Activated CD4-positive, alpha-beta T cell treated with anti-CD3 and anti-CD28 coated beads, Interleukin-2, Interleukin-6, amounts not matched to agents 100 ng/mL and 50 ng/mL, durations not matched to agents 16 hours and 8 hours (primary cell): Measurements from ENCODE around the gene PIP5K1B.

ENCODE experiments used
- DNase-seq: peaks from one replicate; pipeline ENCODE4 v3.0.0-alpha.2; 2020

The PIP5K1B gene

GRCh38 chr9:68708513-68708912 is 3.5 kb downstream of the PIP5K1B start:
- DNase-seq: no peak

- no peak for DNase-seq
These were observed 4.5 kb downstream of the PIP5K1B start for GRCh38 chr9:68709291-68710110.

- no peak for DNase-seq
These were observed 5.1 kb downstream of the PIP5K1B start for GRCh38 chr9:68710111-68710471.

GRCh38 chr9:68711281-68711680 is 6.2 kb downstream of the PIP5K1B start:
- no peak for DNase-seq

- DNase-seq: no peak
These were observed 6.9 kb downstream of the PIP5K1B start for GRCh38 chr9:68711932-68712331.

- DNase-seq: no peak
These were observed 9.6 kb downstream of the PIP5K1B start for GRCh38 chr9:68714416-68715180.

GRCh38 chr9:68715181-68715456 is 10.1 kb downstream of the PIP5K1B start:
- no peak for DNase-seq

- no peak for DNase-seq
These were observed 12.8 kb downstream of the PIP5K1B start for GRCh38 chr9:68717552-68718443.

- no peak for DNase-seq
These were observed 14.8 kb downstream of the PIP5K1B start for GRCh38 chr9:68719847-68720246.

GRCh38 chr9:68720656-68721313 is 15.7 kb downstream of the PIP5K1B start:
- DNase-seq: no peak

GRCh38 chr9:68721666-68722330 is 16.8 kb downstream of the PIP5K1B start:
- DNase-seq: no peak

GRCh38 chr9:68725070-68725469 is 20.0 kb downstream of the PIP5K1B start:
- DNase-seq: no peak

GRCh38 chr9:68726489-68726888 is 21.4 kb downstream of the PIP5K1B start:
- no peak for DNase-seq

- DNase-seq: no peak
These were observed 22.6 kb downstream of the PIP5K1B start for GRCh38 chr9:68727636-68728035.

GRCh38 chr9:68728731-68729130 is 23.7 kb downstream of the PIP5K1B start:
- no peak for DNase-seq

GRCh38 chr9:68730570-68731235 is 25.7 kb downstream of the PIP5K1B start:
- DNase-seq: no peak

- no peak for DNase-seq
These were observed 26.8 kb downstream of the PIP5K1B start for GRCh38 chr9:68731857-68732256.

- DNase-seq: no peak
These were observed 27.5 kb downstream of the PIP5K1B start for GRCh38 chr9:68732405-68733020.

- no peak for DNase-seq
These were observed 28.0 kb downstream of the PIP5K1B start for GRCh38 chr9:68733021-68733405.

- no peak for DNase-seq
These were observed 33.3 kb downstream of the PIP5K1B start for GRCh38 chr9:68738358-68738757.

GRCh38 chr9:68739621-68740174 is 34.7 kb downstream of the PIP5K1B start:
- DNase-seq: no peak
